NCI-H1417 (cell line): Measurements from ENCODE around the gene ABCE1.

ENCODE experiments used
- DNase-seq, 3 experiments: peaks; one replicate each; lab custom pipeline; 2025; lab: John Stamatoyannopoulos, UW

ABCE1 gene

GRCh38 chr4:145097821-145098674 is at the start of gene ABCE1, which contains the start of gene ANAPC10:
TSS of gene ABCE1 (plus strand) at chr4:145098311. CDS start at chr4:145104413, 6,102 bp downstream.
TSS of gene ANAPC10 (minus strand) at chr4:145098196. CDS start at chr4:145096099, 2,097 bp downstream.
- peak; percentile 94 to 98 (median 96) for DNase-seq

GRCh38 chr4:145048817-145049216 is 49.3 kb upstream of the ABCE1 start:
- DNase-seq = no peak

GRCh38 chr4:145049241-145049640 is 48.9 kb upstream of the ABCE1 start:
- no peak for DNase-seq

GRCh38 chr4:145055533-145056257 is 42.4 kb upstream of the ABCE1 start:
- no peak for DNase-seq

GRCh38 chr4:145056325-145057130 is 41.6 kb upstream of the ABCE1 start:
- no peak for DNase-seq

GRCh38 chr4:145058256-145058655 is 39.9 kb upstream of the ABCE1 start:
- no peak for DNase-seq

- peak; percentile 3 to 73 (median 7) for DNase-seq
Observed at GRCh38 chr4:145061318-145061920, 36.7 kb upstream of the ABCE1 start.

- no peak for DNase-seq
Observed at GRCh38 chr4:145066063-145066501, 32.0 kb upstream of the ABCE1 start.

- no peak for DNase-seq
Observed at GRCh38 chr4:145069361-145069760, 28.8 kb upstream of the ABCE1 start.

- no peak for DNase-seq
Observed at GRCh38 chr4:145071560-145071959, 26.6 kb upstream of the ABCE1 start.

- no peak for DNase-seq
Observed at GRCh38 chr4:145075742-145076468, 22.2 kb upstream of the ABCE1 start.

- no peak for DNase-seq
Observed at GRCh38 chr4:145076469-145076855, 21.6 kb upstream of the ABCE1 start.

- DNase-seq = no peak
Observed at GRCh38 chr4:145081756-145082155, 16.4 kb upstream of the ABCE1 start.

- no peak for DNase-seq
Observed at GRCh38 chr4:145083891-145084605, 14.1 kb upstream of the ABCE1 start.

GRCh38 chr4:145090380-145090779 is 7.7 kb upstream of the ABCE1 start:
- no peak for DNase-seq

- no peak for DNase-seq
Observed at GRCh38 chr4:145093638-145094037, 4.5 kb upstream of the ABCE1 start.

- no peak for DNase-seq
Observed at GRCh38 chr4:145097331-145097820, 735 bp upstream of the ABCE1 start.

GRCh38 chr4:145098675-145099037 is 545 bp downstream of the ABCE1 start:
- DNase-seq = peak; percentile 1 to 71 (median 62)

- no peak for DNase-seq
Observed at GRCh38 chr4:145099653-145100052, 1.5 kb downstream of the ABCE1 start.

- DNase-seq = no peak
Observed at GRCh38 chr4:145101091-145101490, 3.0 kb downstream of the ABCE1 start.
